Sigmoid colon (tissue), 7 donors: ENCODE data around the gene TBC1D16. TPM values are rescaled to one million over a fixed set of nuclear protein-coding genes. Genes with fewer than 3 reads are reported as not detected.

Source experiments
- DNase-seq: peaks from one replicate; pipeline ENCODE4 v3.0.0-alpha.2; 2019
- H3K27ac ChIP-seq, 4 donors: fragments of 200-600 bp; sonication (generic); one replicate each; pipeline ENCODE4 v1.5.1; 2016 to 2019; ENCODE audit warnings: mild to moderate bottlenecking in 1 of 4
- H3K27me3 ChIP-seq, 3 donors: fragments of 200-600 bp; sonication (generic); one replicate each; pipeline ENCODE4 v1.5.1; 2019; ENCODE audit warnings: mild to moderate bottlenecking in 1 of 3
- H3K36me3 ChIP-seq, 4 donors: fragments of 200-600 bp; sonication (generic); one replicate each; pipeline ENCODE4 v1.5.1; 2016 to 2019
- H3K4me1 ChIP-seq, 4 donors: fragments of 200-600 bp; sonication (generic); one replicate each; pipeline ENCODE4 v1.5.1; 2017 to 2019
- H3K4me3 ChIP-seq, 4 donors: fragments of 200-600 bp; sonication (generic); one replicate each; pipeline ENCODE4 v1.5.1; 2017 to 2019; ENCODE audit warnings: mild to moderate bottlenecking in 2 of 4, moderate library complexity in 1 of 4
- H3K9me3 ChIP-seq, 4 donors: fragments of 200-600 bp in 3 of 4; sonication (generic) in 3 of 4; one replicate each; pipeline versions ENCODE4 v1.5.1 to v1.6.1; 2013 to 2019
- CTCF ChIP-seq, 4 experiments: fragments of 450-650 bp in 3 of 4; fragments of 200-600 bp in 1 of 4; IDR thresholded peaks; one replicate each; pipeline ENCODE4 v1.5.1; 2016 to 2019; ENCODE audit warnings: antibody characterized with exemption in 4 of 4, mild to moderate bottlenecking in 3 of 4, moderate library complexity in 2 of 4
- EP300 ChIP-seq, 4 donors: sonication (generic); formaldehyde crosslinking; IDR thresholded peaks; one replicate each; pipeline ENCODE4 v1.6.1; 2017; ENCODE audit warnings: antibody characterized with exemption in 4 of 4
- POLR2A ChIP-seq, 2 donors: fragments of 450-650 bp; IDR thresholded peaks; one replicate each; pipeline ENCODE4 v1.6.1; 2016; ENCODE audit warnings: antibody characterized with exemption in 2 of 2, mild to moderate bottlenecking in 2 of 2, moderate library complexity in 2 of 2
- POLR2AphosphoS5 ChIP-seq, 4 donors: sonication (generic); formaldehyde crosslinking; IDR thresholded peaks; one replicate each; pipeline ENCODE4 v1.6.1; 2017; ENCODE audit warnings: antibody characterized with exemption in 4 of 4
- WGBS, 2 donors: extraction: QIAGEN DNeasy Blood & Tissue Kit; methylation state at CpG; one replicate each; pipeline ENCODE4 v1.1.7; 2013; 5-methylcytosine and 5-hydroxymethylcytosine counted together
- intact Hi-C: fragments of 100-400 bp; cut with DNase I; formaldehyde crosslinking; loops from one replicate; pipeline ENCODE4 v1.15.1; 2023
- polyA plus RNA-seq, 3 donors: library from polyadenylated mRNA; stranded (reverse); fragments of 200-250 nt; gene quantifications; one replicate each; pipeline ENCODE4 v1.2.3, GENCODE V29; 2013
- total RNA-seq, 4 donors: library from RNA; depleted of rRNA; stranded (reverse); fragments of >200 nt; gene quantifications; one replicate each; pipeline ENCODE4 v1.1.0, GENCODE V29; 2016
- donor health status: healthy with polysubstance abuse.
- donor health status: Bipolar disorder and iron deficiency.
- donor health status: healthy.

Gene TBC1D16
- total and polyA plus RNA-seq, 7 donors: 3.6 to 21.9 (median 15.7) TPM

DNA sequence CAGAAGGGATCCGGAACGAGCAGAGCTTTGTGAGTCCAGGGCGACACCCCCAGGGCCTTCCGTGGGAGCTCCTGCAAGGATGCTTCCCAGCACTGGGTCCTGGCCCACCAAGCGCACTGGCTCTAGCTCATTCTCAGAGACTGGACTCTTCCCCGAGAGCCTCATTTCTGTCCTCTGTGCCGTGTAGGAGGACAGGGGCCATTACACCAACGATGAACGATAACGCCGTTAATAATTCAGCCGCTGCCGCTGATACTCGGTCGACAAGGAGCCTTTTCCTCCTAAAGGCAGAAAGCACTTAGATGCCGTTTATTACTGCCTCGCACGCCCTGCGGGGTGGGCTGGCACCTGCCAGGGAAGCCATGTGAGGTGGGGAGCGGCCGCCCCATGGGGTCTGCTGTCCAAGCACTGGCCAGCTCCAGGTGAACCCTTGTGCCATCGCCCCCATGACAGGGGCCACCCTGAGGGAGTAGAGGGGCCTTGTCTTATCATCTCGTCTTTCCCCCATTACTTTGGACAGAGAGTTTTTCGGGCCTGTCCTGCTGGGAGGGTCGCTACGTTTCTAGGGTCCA lies 33.5 kb downstream of the TBC1D16 start:
- Histone ChIP-seq H3K4me1 (peaks cover 0 to 13% (median 7%) of the 10 kb centered on the region in 4 donors), H3K9me3 (no peaks in the 10 kb centered on the region), H3K27me3 (no peaks in the 10 kb centered on the region), H3K4me3 (no peak overlapping the region), H3K36me3 (no peaks in the 10 kb centered on the region), H3K27ac (no peak overlapping the region)
- WGBS, 2 donors: 90 to 93% methylated on average over 26 of the region's 26 CpGs
- TF ChIP-seq POLR2A (IDR thresholded peaks at IDR 0.05): no peak
- no peak for TF ChIP-seq POLR2AphosphoS5 (IDR thresholded peaks at IDR 0.05)
- TF ChIP-seq CTCF (IDR thresholded peaks at IDR 0.05): no peak
- TF ChIP-seq EP300 (IDR thresholded peaks at IDR 0.05): no peak
- DNase-seq: no peak
- intact Hi-C loops: no loop called here

DNA sequence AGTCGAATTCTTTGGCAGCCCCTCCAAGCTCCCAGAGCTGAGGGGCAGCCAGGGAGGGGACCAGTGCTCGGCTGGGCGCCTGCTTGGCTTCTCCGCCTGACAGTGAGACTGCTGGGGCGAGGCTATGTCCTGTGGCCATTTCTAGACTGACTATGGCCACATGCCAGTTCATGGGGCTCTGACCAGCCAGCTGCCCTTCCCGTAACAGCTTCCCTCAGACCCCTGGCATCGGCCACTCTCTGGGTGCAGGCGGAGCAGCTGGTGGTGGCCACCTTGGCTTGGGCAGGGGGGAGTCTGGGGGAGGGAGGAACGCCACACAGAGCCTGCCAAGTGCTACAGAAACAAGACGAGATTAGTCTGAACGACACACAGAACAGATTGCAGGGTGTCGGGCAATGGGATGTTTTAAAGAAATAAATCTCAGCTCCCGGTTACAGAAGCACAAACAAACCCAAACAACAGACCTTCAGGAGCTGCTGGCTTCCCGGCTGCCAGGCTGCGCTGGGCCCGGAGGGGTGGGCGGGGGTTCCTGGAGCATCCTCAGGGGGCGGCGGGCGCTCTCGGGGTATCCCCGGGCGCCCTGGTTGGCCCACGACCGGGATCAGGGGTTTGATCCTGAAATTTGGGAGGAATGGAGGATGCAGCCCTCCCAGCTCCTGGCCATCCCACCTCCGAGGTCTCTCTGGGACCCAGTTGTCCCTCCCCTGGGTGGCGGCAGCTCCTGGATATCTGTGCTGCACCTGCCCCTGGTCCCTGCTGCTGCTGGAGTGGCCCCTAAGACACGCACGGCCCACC lies 34.5 kb downstream of the TBC1D16 start:
- Histone ChIP-seq H3K9me3 (no peaks in the 10 kb centered on the region), H3K27ac (no peak overlapping the region), H3K4me1 (peaks cover 0 to 12% (median 6%) of the 10 kb centered on the region in 4 donors), H3K27me3 (no peaks in the 10 kb centered on the region), H3K36me3 (no peaks in the 10 kb centered on the region), H3K4me3 (no peak overlapping the region)
- TF ChIP-seq POLR2A (IDR thresholded peaks at IDR 0.05) (no peak), EP300 (IDR thresholded peaks at IDR 0.05) (no peak), CTCF (IDR thresholded peaks at IDR 0.05) (no peak), POLR2AphosphoS5 (IDR thresholded peaks at IDR 0.05) (no peak)
- 89 to 93% methylated on average over 29 of the region's 29 CpGs for WGBS, 2 donors
- DNase-seq: no peak
- intact Hi-C loops: no loop called here

DNA sequence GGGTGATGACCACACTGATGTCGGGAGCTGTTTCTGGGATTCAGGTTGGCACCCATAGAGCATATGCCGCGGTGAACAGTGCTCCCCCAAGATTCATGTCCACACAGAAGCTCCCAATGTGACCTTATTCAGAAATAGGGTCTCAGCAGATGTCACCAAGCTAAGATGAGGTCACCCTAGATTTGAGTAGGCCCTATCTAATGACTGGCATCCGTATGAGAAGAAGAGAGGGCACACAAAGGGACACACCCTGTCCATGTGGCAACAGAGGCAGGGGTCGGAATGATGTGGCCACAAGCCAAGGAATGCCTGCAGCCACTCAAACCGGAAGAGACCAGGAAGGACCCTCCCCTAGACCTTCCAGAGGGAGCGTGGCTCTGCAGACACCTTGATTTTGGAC lies 35.5 kb downstream of the TBC1D16 start:
- no peak for DNase-seq
- peaks cover 0 to 5% (median 0%) of the 10 kb centered on the region in 4 donors for H3K4me1 ChIP-seq
- H3K27me3 ChIP-seq: no peaks in the 10 kb centered on the region
- intact Hi-C loops: no loop called here
- H3K36me3 ChIP-seq: no peaks in the 10 kb centered on the region
- H3K9me3 ChIP-seq: no peaks in the 10 kb centered on the region
- TF ChIP-seq CTCF (IDR thresholded peaks at IDR 0.05) (no peak), EP300 (IDR thresholded peaks at IDR 0.05) (no peak), POLR2A (IDR thresholded peaks at IDR 0.05) (no peak), POLR2AphosphoS5 (IDR thresholded peaks at IDR 0.05) (no peak)
- no peak overlapping the region for H3K27ac ChIP-seq
- H3K4me3 ChIP-seq: no peak overlapping the region
- 95 to 97% methylated on average over 7 of the region's 7 CpGs for WGBS, 2 donors

- peak in 1 of 4 donors; percentile 11 for TF ChIP-seq POLR2AphosphoS5 (IDR thresholded peaks at IDR 0.05)
- TF ChIP-seq CTCF (IDR thresholded peaks at IDR 0.05): no peak
- intact Hi-C loops: no loop called here
- H3K36me3 ChIP-seq: no peaks in the 10 kb centered on the region
- no peaks in the 10 kb centered on the region for H3K9me3 ChIP-seq
- peaks cover 1 to 25% (median 22%) of the 10 kb centered on the region in 4 donors for H3K4me1 ChIP-seq
- H3K4me3 ChIP-seq: no peak overlapping the region
- 49 to 77% methylated on average over 15 of the region's 15 CpGs for WGBS, 2 donors
- DNase-seq: no peak
- no peak overlapping the region for H3K27ac ChIP-seq
- no peaks in the 10 kb centered on the region for H3K27me3 ChIP-seq
Measured at GRCh38 chr17:79997011-79997660, 38.5 kb downstream of the TBC1D16 start.
